ENCODE results near the gene CHST6.
"Not testable (repeated sequence)": the region's sequence is repeated elsewhere in the genome, so short reads cannot be mapped to it uniquely, and the experiment has no call there.

The CHST6 gene

DNA sequence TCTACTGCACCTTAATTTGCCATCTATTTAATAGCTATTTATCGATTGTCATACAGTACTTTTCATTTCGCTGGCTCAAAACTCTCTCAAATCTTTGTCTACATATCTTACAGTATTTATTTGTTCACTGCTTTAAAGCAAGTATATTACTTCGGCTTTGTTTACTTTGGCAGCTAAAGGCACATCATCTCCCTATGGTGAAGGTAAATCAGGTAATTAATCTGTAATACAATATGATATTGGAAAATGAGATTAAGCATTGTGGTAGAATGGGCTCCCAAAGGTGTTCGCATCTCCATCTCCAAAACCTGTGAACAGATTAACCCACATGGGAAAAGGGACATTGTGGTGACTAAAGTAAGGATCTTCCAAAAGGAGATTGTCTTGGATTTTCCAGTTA is 37.2 kb downstream of the CHST6 start:
- peak overlapping the region; percentile 28; the same call in 1 of the 2 replicates for H3K27ac ChIP-seq
- TF ChIP-seq, protein P1, sequence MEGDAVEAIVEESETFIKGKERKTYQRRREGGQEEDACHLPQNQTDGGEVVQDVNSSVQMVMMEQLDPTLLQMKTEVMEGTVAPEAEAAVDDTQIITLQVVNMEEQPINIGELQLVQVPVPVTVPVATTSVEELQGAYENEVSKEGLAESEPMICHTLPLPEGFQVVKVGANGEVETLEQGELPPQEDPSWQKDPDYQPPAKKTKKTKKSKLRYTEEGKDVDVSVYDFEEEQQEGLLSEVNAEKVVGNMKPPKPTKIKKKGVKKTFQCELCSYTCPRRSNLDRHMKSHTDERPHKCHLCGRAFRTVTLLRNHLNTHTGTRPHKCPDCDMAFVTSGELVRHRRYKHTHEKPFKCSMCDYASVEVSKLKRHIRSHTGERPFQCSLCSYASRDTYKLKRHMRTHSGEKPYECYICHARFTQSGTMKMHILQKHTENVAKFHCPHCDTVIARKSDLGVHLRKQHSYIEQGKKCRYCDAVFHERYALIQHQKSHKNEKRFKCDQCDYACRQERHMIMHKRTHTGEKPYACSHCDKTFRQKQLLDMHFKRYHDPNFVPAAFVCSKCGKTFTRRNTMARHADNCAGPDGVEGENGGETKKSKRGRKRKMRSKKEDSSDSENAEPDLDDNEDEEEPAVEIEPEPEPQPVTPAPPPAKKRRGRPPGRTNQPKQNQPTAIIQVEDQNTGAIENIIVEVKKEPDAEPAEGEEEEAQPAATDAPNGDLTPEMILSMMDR (conservative IDR thresholded peaks at IDR 0.05): no peak

DNA sequence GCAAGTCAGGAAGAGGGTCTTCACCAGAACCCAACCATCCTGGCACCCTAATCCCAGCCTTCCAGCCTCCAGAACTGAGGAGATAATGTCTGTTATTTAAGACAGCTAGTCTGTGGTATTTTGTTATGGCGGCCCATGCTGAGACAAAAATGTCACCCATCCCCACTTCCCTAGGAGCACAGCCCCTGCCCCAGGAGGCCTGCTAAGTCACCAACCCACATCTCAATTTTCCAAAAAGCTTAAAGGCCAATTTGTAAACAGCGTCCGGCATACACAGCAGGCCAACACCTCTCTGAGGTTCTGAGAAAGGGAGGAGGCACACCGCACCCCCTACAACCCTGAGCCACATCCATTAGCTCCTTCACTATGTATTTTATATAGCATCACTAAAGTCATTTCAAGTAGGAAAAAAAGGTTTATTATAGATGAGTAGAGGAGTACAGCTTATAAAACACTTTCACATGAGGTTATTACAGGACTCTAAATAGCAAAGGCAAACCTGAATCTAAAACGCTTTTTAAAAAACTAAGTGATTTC is 37.7 kb downstream of the CHST6 start:
- peak overlapping the region; percentile 28; the same call in 1 of the 2 replicates for H3K27ac ChIP-seq

DNA sequence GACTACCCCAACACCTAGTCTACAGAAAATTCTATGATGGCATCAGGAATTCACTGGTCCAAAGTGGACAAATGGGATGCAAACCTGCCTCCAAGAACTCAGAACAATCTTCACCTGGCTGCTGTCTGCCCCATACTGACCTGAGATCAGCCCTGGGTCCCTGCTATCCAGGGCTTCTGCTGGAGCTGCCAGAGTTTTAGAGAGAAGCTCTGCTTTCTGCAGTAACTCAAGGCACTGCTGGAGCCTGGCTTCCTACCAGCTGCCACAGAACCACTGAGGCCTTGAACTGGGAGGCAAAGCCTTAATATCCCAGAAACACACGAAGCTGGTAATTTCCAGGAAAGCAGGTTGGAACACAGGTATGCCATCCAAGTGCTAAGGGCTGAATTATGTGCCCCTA is 38.3 kb downstream of the CHST6 start:
- TF ChIP-seq, protein P1 (conservative IDR thresholded peaks at IDR 0.05): no peak
- H3K27ac ChIP-seq: no peak overlapping the region

More for the DNA sequence above, 37.7 kb downstream of the CHST6 start:
- TF ChIP-seq, protein P1 (conservative IDR thresholded peaks at IDR 0.05): no peak

DNA sequence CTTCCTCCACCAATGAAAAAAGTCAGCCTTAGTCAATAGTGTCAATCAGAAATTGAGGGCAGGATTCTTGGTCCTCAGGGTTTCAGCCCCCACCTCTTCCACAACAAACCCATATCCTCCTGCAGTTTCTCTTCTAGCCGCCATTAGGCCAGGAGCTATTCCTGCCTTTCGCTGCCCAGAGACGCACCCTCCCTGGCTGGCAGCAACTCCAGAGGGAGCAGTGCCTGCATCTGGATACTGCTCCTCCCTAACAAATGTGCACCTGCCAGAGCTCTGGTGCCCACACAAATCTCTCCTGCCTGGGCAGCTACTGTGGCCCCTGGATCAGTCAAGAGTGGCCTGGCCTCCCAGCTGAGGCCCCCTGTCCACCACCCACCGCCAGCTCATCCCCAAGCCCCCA is 38.8 kb downstream of the CHST6 start:
- H3K27ac ChIP-seq: not testable (repeated sequence)

DNA sequence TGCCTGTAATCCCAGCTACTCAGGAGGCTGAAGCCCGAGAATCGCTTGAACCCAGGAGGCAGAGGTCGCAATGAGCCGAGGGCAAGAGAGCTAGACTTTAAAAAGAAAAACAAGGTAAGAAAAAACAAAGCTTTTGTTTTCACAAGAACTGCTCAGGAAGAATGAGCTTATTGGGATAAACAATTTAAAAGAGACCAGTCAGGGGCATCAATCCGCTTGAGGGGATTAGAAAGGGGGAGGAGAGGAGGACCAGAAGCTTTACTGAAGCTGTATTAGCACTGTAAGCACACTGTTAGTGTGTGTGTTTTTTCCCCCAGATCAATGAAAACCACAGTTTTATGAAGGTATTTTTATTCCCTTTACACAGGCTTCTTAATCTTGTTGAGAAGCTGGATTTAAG is 39.6 kb downstream of the CHST6 start:
- no peak overlapping the region for H3K27ac ChIP-seq
- TF ChIP-seq, protein P1 (conservative IDR thresholded peaks at IDR 0.05): no peak

DNA sequence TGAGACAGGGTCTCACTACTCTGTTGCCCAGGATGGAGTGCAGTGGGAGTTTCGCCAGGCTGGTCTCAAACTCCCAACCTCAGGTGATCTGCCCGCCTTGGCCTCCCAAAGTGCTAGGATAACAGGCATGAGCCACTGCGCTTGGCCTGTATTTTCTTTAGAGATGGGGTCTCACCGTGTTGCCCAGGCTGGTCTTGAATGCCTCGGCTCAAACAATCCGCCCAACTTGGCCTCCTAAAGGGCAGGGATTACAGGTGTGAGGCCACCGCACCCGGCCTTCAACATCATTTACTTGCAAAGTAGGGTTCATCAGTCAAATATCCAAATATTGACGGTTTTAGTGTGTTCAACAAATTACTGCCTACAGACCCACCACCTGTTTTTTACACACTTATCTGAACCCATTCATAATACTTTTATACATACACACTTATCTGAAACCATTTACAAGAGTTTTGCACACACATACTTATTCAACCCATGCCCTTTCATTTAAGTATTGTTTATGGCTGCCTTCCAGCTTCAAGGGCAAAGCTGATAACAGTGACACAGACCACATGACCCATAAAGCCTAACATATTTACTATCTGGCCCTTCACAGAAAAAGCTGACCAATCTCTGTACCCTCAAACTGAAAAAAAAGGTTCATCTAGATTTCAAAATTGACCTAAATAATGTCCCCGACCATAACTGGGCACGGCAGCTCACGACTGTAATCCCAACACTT is 42.6 kb downstream of the CHST6 start:
- TF ChIP-seq, protein P1 (conservative IDR thresholded peaks at IDR 0.05): no peak
- no peak overlapping the region for H3K27ac ChIP-seq

DNA sequence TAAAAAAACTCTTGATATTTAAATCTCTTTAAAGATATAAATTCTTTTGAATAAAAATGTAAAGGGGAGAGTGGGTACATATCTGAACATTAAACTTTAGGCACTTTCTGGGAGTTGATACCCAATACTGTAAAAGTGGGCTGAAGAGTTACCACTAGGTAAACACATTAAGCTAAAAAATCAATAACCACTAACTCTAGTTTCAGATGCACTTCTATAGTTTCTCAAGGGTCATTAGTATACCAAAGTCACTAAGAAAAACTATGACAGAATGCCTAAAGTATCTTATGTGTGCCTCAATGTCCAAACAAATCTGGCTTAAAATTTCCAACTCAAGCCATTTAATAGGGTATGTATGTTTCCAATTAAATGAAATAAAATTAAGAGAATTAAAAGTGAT is 48.8 kb downstream of the CHST6 start:
- TF ChIP-seq, protein P1 (conservative IDR thresholded peaks at IDR 0.05): no peak
- no peak overlapping the region for H3K27ac ChIP-seq

DNA sequence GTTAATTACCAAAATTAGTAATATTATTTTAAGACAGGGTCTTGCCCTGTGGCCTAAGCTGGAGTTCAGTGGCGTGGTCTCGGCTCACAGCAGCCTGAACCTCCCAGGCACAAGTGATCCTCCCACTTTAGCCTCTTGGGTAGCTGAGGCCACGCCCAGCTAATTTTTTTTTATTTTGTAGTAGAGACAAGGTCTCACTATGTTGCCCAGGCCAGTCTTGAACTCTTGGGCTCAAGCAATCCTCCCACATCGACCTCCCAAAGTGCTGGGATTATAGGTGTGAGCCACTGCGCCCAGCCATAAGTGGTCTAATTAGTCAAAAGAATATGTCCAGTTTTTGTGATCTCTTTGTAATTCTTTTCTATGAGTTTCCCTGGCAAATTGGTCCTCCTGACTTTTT is 49.9 kb downstream of the CHST6 start:
- TF ChIP-seq, protein P1 (conservative IDR thresholded peaks at IDR 0.05): no peak
- H3K27ac ChIP-seq: no peak overlapping the region

All from VCaP (cell line).